Epithelial cell of proximal tubule (primary cell): ENCODE results near the gene SHBG. TPM values are rescaled to one million over a fixed set of nuclear protein-coding genes. Genes with fewer than 3 reads are reported as not detected.

ENCODE experiments used
- DNase-seq: peaks from one replicate; pipeline ENCODE4 v3.0.0-alpha.2; 2011; ENCODE audit warnings: low read depth
- H3K4me3 ChIP-seq: 2 replicates; pipeline ENCODE4 v1.5.1; 2011; ENCODE audit warnings: low read depth, mild to moderate bottlenecking, low read length
- total RNA-seq: library from RNA; depleted of rRNA; stranded (reverse); fragments of >200 nt; gene quantifications from 2 replicates; pipeline ENCODE4 v1.2.3, GENCODE V29; 2015
- TF ChIP-seq, protein P1 (sequence below): conservative IDR thresholded peaks from 2 replicates; pipeline ENCODE4 v1.5.1; 2012; ENCODE audit warnings: low read depth, mild to moderate bottlenecking, low read length

Gene SHBG
- total RNA-seq, 1 donor from 2014 or later = not detected

DNA sequence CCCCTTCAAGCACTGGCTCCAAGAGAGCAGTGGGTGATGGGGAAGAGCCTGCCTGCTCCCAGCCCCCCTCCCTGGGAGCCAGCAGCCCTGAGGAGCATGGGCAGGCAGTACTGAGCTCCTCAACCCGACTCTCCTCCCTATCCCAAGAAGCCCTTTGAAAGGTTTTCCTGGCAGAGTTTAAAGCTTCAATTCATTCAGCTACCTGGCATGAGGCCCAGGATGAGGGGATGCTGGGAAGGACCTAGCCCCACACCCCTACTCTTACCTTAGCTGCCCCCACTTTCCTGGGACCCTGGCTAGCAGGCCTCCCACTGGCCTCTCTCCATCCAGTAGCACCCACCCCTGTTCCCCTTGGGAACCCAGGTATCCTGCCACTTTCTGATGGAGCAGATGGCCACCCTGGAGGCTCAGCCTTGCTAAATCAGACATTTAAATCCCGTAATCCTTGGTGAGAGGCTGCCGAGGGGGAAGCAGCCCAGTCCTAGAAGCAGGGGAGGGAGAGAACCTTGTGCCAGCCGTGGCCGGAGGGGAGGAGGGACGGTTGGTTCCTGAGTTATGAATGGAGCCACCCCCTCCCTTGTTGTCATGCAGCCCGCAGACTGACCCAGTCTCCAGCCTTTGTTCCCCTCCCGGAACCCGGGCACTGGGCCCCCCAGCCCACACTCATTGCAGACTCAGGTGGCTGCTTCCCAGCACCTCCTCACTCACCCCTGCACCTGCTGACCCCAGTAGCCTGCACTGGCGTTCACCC lies 37.9 kb downstream of the SHBG start:
- DNase-seq = no peak
- H3K4me3 ChIP-seq = no peak overlapping the region
- TF ChIP-seq, protein P1, sequence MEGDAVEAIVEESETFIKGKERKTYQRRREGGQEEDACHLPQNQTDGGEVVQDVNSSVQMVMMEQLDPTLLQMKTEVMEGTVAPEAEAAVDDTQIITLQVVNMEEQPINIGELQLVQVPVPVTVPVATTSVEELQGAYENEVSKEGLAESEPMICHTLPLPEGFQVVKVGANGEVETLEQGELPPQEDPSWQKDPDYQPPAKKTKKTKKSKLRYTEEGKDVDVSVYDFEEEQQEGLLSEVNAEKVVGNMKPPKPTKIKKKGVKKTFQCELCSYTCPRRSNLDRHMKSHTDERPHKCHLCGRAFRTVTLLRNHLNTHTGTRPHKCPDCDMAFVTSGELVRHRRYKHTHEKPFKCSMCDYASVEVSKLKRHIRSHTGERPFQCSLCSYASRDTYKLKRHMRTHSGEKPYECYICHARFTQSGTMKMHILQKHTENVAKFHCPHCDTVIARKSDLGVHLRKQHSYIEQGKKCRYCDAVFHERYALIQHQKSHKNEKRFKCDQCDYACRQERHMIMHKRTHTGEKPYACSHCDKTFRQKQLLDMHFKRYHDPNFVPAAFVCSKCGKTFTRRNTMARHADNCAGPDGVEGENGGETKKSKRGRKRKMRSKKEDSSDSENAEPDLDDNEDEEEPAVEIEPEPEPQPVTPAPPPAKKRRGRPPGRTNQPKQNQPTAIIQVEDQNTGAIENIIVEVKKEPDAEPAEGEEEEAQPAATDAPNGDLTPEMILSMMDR = no peak

DNA sequence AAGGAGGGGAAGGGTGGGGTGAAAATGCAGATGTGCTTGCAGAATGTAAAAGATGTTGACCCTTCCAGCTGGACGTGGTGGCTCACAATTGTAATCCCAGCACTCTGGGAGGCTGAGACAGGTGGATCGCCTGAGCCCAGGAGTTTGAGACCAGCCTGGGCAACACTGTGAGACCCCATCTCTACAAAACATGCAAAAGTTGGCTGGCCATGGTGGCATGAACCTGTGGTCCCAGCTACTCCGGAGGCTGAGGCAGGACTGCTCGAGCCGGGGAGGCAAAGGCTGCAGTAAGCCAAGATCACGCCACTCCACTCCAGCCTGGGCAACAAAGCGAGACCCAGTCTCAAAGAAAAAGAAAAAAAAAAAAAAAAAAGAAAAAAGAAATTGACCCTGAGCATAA lies 38.5 kb downstream of the SHBG start:
- TF ChIP-seq, protein P1 = no peak
- no peak for DNase-seq
- H3K4me3 ChIP-seq = no peak overlapping the region

DNA sequence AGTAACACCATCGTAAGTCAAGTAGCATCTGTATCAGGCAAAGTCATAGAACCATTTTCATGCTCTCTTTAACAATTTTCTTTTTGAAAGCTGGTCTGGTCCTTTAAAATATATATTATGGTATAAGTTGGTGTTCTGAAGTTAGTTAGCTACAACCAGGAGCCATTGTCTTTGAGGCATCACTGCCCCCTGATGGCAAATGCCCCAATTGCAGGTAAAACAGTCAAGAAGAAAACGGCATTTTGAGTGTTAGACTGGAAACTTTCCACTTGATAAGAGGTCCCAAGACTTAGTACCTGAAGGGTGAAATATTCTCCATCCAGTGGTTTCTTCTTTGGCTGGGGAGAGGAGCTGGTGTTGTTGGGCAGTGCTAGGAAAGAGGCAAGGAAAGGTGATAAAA lies 43.3 kb downstream of the SHBG start:
- no peak overlapping the region for H3K4me3 ChIP-seq
- TF ChIP-seq, protein P1 = peak; percentile 53
- no peak for DNase-seq

DNA sequence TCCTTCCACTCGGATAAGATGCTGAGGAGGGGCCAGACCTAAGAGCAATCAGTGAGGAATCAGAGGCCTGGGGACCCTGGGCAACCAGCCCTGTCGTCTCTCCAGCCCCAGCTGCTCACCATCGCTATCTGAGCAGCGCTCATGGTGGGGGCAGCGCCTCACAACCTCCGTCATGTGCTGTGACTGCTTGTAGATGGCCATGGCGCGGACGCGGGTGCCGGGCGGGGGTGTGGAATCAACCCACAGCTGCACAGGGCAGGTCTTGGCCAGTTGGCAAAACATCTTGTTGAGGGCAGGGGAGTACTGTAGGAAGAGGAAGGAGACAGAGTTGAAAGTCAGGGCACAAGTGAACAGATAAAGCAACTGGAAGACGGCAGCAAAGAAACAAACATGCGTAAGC lies 45.0 kb downstream of the SHBG start:
- TF ChIP-seq, protein P1 = no peak
- no peak overlapping the region for H3K4me3 ChIP-seq
- no peak for DNase-seq

DNA sequence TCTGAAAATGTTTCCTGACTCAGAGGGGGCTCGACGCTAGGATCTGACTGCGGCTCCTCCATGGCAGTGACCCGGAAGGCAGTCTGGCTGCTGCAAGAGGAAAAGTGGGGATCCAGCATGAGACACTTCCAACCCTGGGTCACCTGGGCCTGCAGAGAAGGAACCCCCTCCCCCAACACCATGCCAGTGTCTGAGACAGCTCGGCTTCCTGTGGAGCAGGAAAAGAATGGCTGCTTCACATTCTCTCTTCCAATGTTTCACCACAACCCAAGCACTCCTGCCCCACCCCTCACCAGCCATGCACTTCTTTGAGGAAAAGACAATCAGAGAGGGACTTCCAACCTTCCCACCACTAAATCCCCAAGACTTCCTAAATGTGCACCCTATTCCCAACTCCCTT lies 46.6 kb downstream of the SHBG start:
- no peak overlapping the region for H3K4me3 ChIP-seq
- TF ChIP-seq, protein P1 = no peak
- DNase-seq = no peak

DNA sequence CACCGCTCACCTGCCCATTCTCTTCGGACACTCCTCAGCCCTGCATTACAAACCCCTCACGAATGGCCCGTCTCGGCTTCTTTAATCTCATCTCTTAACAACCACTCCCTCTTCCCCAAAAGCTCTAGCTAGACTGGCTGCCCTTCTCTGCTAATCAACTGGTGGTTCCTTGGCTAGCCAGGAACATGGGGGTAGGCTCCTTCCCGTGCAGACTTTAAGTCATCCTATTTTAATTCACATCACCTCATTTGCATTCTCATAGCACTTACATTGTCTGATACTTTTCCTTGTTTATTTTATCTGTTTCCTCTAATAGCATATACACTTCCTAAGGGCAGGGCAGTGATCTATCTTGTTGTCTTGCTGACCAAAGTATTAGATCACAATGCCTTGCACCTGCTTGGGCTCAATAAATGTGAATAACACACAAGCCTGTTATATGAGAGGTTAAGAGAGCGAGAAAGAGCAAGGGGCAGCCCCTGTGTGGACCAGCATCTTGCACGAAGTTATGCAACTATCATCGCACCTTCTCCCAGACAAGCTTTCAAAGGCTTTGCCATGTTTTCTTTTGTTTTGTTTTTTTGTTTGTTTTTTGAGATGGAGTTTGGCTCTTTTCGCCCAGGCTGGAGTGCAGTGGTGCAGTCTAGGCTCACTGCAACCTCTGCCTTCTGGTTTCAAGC lies 47.6 kb downstream of the SHBG start:
- no peak overlapping the region for H3K4me3 ChIP-seq
- no peak for DNase-seq
- TF ChIP-seq, protein P1 = no peak

Other genes with a start within 250 kb of the SHBG start
- gene TNK1, start 249.0 kb upstream of the SHBG start, total RNA-seq = 5.4 and 7.3 TPM in 2 replicates
- gene PLSCR3, start 235.6 kb upstream of the SHBG start, total RNA-seq = 33.0 and 59.0 TPM in 2 replicates
- gene TMEM256, start 226.0 kb upstream of the SHBG start, total RNA-seq = 134 and 163 TPM in 2 replicates
- gene NLGN2, start 222.3 kb upstream of the SHBG start, total RNA-seq = 2.5 and 10.3 TPM in 2 replicates
- not detected in 2 replicates for gene SPEM1, start 209.8 kb upstream of the SHBG start, total RNA-seq
- gene SPEM2, start 204.5 kb upstream of the SHBG start, total RNA-seq = not detected in 2 replicates
- not detected in 2 replicates for gene SPEM3, start 201.3 kb upstream of the SHBG start, total RNA-seq
- gene TMEM102, start 194.7 kb upstream of the SHBG start, total RNA-seq = 24.6 and 25.0 TPM in 2 replicates
- gene FGF11, start 190.6 kb upstream of the SHBG start, total RNA-seq = 0.51 and 11.5 TPM in 2 replicates
- 21.3 and 30.7 TPM in 2 replicates for gene CHRNB1, start 185.1 kb upstream of the SHBG start, total RNA-seq
- gene ZBTB4, start 150.5 kb upstream of the SHBG start, total RNA-seq = 17.9 and 24.6 TPM in 2 replicates
- not detected in 2 replicates for gene SLC35G6, start 148.7 kb upstream of the SHBG start, total RNA-seq
- gene POLR2A, start 145.8 kb upstream of the SHBG start, total RNA-seq = 30.3 and 30.5 TPM in 2 replicates
- 25.2 and 31.8 TPM in 2 replicates for gene TNFSF12, start 81.1 kb upstream of the SHBG start, total RNA-seq
- 5.2 and 6.4 TPM in 2 replicates for gene TNFSF13, start 71.4 kb upstream of the SHBG start, total RNA-seq
- 62.9 and 113 TPM in 2 replicates for gene SENP3, start 68.2 kb upstream of the SHBG start, total RNA-seq
- 10.7 and 16.7 TPM in 2 replicates for gene CD68, start 50.5 kb upstream of the SHBG start, total RNA-seq
- gene MPDU1, start 46.3 kb upstream of the SHBG start, total RNA-seq = 236 and 272 TPM in 2 replicates
- 18.7 and 19.0 TPM in 2 replicates for gene SOX15, start 40.0 kb upstream of the SHBG start, total RNA-seq
- gene FXR2, start 15.2 kb upstream of the SHBG start, total RNA-seq = 49.9 and 53.6 TPM in 2 replicates
- 32.6 and 43.4 TPM in 2 replicates for gene SAT2, start 2.3 kb upstream of the SHBG start, total RNA-seq
- gene ATP1B2, start 20.8 kb downstream of the SHBG start, total RNA-seq = not detected in 2 replicates
- gene TP53, start 57.4 kb downstream of the SHBG start, total RNA-seq = 49.4 and 89.4 TPM in 2 replicates
- gene WRAP53, start 58.3 kb downstream of the SHBG start, total RNA-seq = 14.9 and 41.6 TPM in 2 replicates
- gene EFNB3, start 75.1 kb downstream of the SHBG start, total RNA-seq = 0.94 and 1.7 TPM in 2 replicates
- not detected in 2 replicates for gene DNAH2, start 87.6 kb downstream of the SHBG start, total RNA-seq
- 1.9 and 2.7 TPM in 2 replicates for gene KDM6B, start 204.1 kb downstream of the SHBG start, total RNA-seq
- gene TMEM88, start 224.9 kb downstream of the SHBG start, total RNA-seq = 7.3 and 19.8 TPM in 2 replicates
- gene NAA38, start 227.4 kb downstream of the SHBG start, total RNA-seq = 108 and 146 TPM in 2 replicates
- 5.1 and 5.9 TPM in 2 replicates for gene CYB5D1, start 227.9 kb downstream of the SHBG start, total RNA-seq